Transverse colon (tissue), 4 donors: Measurements from ENCODE around the gene FDXACB1. TPM values are rescaled to one million over a fixed set of nuclear protein-coding genes. Genes with fewer than 3 reads are reported as not detected.
"Not testable (repeated sequence)": the region's sequence is repeated elsewhere in the genome, so short reads cannot be mapped to it uniquely, and the experiment has no call there.

Experiments
- DNase-seq: peaks from one replicate; pipeline ENCODE4 v3.0.0-alpha.2; 2019
- H3K27ac ChIP-seq, 4 donors: fragments of 200-600 bp; sonication (generic); 2 replicates each; pipeline ENCODE4 v1.5.1; 2016 to 2018; ENCODE audit warnings: inconsistent platforms in 4 of 4
- H3K27me3 ChIP-seq: fragments of 200-600 bp; sonication (generic); 2 replicates; pipeline ENCODE4 v1.5.1; 2017; ENCODE audit warnings: inconsistent platforms
- H3K36me3 ChIP-seq, 4 donors: fragments of 200-600 bp; sonication (generic); 2 replicates each; pipeline ENCODE4 v1.5.1; 2017 to 2019; ENCODE audit warnings: inconsistent platforms in 4 of 4
- H3K4me1 ChIP-seq, 4 donors: fragments of 200-600 bp; sonication (generic); 2 replicates each; pipeline ENCODE4 v1.5.1; 2017 to 2020; ENCODE audit warnings: inconsistent platforms in 4 of 4
- H3K4me3 ChIP-seq, 4 donors: fragments of 200-600 bp; sonication (generic); 1 replicate in 1 of 4; 2 replicates in 3 of 4; pipeline versions ENCODE4 v1.5.1 to v1.6.1; 2017 to 2019; ENCODE audit warnings: inconsistent platforms in 4 of 4
- H3K9me3 ChIP-seq, 2 donors: fragments of 200-600 bp; sonication (generic); 2 replicates each; pipeline ENCODE4 v1.5.1; 2017 to 2019; ENCODE audit warnings: inconsistent platforms in 2 of 2
- CTCF ChIP-seq, 5 experiments: fragments of 200-600 bp in 3 of 5; fragments of 450-650 bp in 2 of 5; sonication (generic) in 3 of 5; IDR thresholded peaks; 1 replicate in 2 of 5; 2 replicates in 3 of 5; pipeline ENCODE4 v1.5.1; 2016 to 2017; ENCODE audit warnings: antibody characterized with exemption in 5 of 5, inconsistent platforms in 3 of 5, mild to moderate bottlenecking in 2 of 5, moderate library complexity in 1 of 5
- EP300 ChIP-seq: sonication (generic); formaldehyde crosslinking; IDR thresholded peaks from one replicate; pipeline ENCODE4 v1.6.1; 2017; ENCODE audit warnings: antibody characterized with exemption, low read depth
- POLR2A ChIP-seq: fragments of 450-650 bp; IDR thresholded peaks from one replicate; pipeline ENCODE4 v1.6.1; 2016; ENCODE audit warnings: antibody characterized with exemption, mild to moderate bottlenecking, moderate library complexity
- POLR2AphosphoS5 ChIP-seq, 3 donors: sonication (generic); formaldehyde crosslinking; IDR thresholded peaks; one replicate each; pipeline ENCODE4 v1.6.1; 2016; ENCODE audit warnings: antibody characterized with exemption in 3 of 3
- WGBS, 2 donors: methylation state at CpG; one replicate each; pipeline ENCODE4 v1.1.5; 2018; ENCODE audit warnings: low coverage in 1 of 2; 5-methylcytosine and 5-hydroxymethylcytosine counted together
- in situ Hi-C, 4 donors: fragments of 200-750 bp; cut with MboI; loops; one replicate each; pipeline versions ENCODE4 v1.15.0 to v1.15.1; 2017; ENCODE audit warnings: low sequenced_read_pairs in 3 of 4, low pct_ligation_motif_present in 1 of 4, low pct_unique_long_range_greater_than_20kb in 1 of 4
- intact Hi-C: fragments of 100-400 bp; cut with DNase I; formaldehyde crosslinking; loops from one replicate; pipeline ENCODE4 v1.15.1; 2023; ENCODE audit warnings: low total_unique reads
- total RNA-seq, 4 donors: library from RNA; depleted of rRNA; stranded (reverse); fragments of >200 nt; gene quantifications; one replicate each; pipeline ENCODE4 v1.1.0, GENCODE V29; 2016

Gene FDXACB1
- total RNA-seq, 4 donors from 2014 or later, result 1.4 to 3.4 (median 1.5) TPM; not detected in 1

- Histone ChIP-seq H3K9me3 (no peaks in the 10 kb centered on the region), H3K4me3 (no peak overlapping the region), H3K27me3 (no peaks in the 10 kb centered on the region), H3K36me3 (no peaks in the 10 kb centered on the region), H3K27ac (peak overlapping the region in 3 of 4 donors; percentile 85 to 97 (median 86)), H3K4me1 (peaks cover 0 to 4% (median 0%) of the 10 kb centered on the region in 4 donors)
- 36 to 74% methylated on average over 2 to 5 of the region's 5 CpGs for WGBS, 2 donors
- TF ChIP-seq POLR2A (no peak), CTCF (IDR thresholded peaks at IDR 0.05) (no peak), EP300 (no peak), POLR2AphosphoS5 (IDR thresholded peaks at IDR 0.05) (no peak)
- no peak for DNase-seq
- in situ Hi-C loops, result no loop called here
- intact Hi-C loops, result no loop called here
These were observed 29.8 kb upstream of the FDXACB1 start for GRCh38 chr11:111908639-111909305.

- DNase-seq, result no peak
- Histone ChIP-seq H3K27me3 (no peaks in the 10 kb centered on the region), H3K36me3 (no peaks in the 10 kb centered on the region), H3K9me3 (no peaks in the 10 kb centered on the region), H3K27ac (no peak overlapping the region), H3K4me1 (no peaks in the 10 kb centered on the region), H3K4me3 (no peak overlapping the region)
- in situ Hi-C loops, result no loop called here
- 80 to 89% methylated on average over 1 of the region's 1 CpG for WGBS, 2 donors
- TF ChIP-seq CTCF (IDR thresholded peaks at IDR 0.05) (no peak), EP300 (no peak), POLR2A (no peak)
- intact Hi-C loops, result no loop called here
These were observed 27.7 kb upstream of the FDXACB1 start for GRCh38 chr11:111906680-111907079.

- DNase-seq, result no peak
- Histone ChIP-seq H3K27ac (no peak overlapping the region), H3K4me3 (no peak overlapping the region), H3K4me1 (no peaks in the 10 kb centered on the region), H3K36me3 (no peaks in the 10 kb centered on the region), H3K27me3 (no peaks in the 10 kb centered on the region), H3K9me3 (no peaks in the 10 kb centered on the region)
- no peak for TF ChIP-seq EP300
- TF ChIP-seq POLR2A, result no peak
- no peak for TF ChIP-seq POLR2AphosphoS5 (IDR thresholded peaks at IDR 0.05)
- TF ChIP-seq CTCF (IDR thresholded peaks at IDR 0.05), result no peak
- 43 to 46% methylated on average over 2 of the region's 2 CpGs for WGBS, 2 donors
- in situ Hi-C loops (no loop called here), intact Hi-C loops (no loop called here)
These were observed 26.4 kb upstream of the FDXACB1 start for GRCh38 chr11:111905411-111905810.

- in situ Hi-C loops, result no loop called here
- Histone ChIP-seq H3K4me1 (no peaks in the 10 kb centered on the region), H3K4me3 (no peak overlapping the region), H3K9me3 (no peaks in the 10 kb centered on the region), H3K36me3 (no peaks in the 10 kb centered on the region), H3K27me3 (no peaks in the 10 kb centered on the region), H3K27ac (no peak overlapping the region)
- WGBS, 2 donors, result 69 to 82% methylated on average over 2 of the region's 2 CpGs
- DNase-seq, result no peak
- TF ChIP-seq EP300, result no peak
- no peak for TF ChIP-seq POLR2A
- intact Hi-C loops, result no loop called here
These were observed 7.9 kb upstream of the FDXACB1 start for GRCh38 chr11:111886844-111887243.

- TF ChIP-seq CTCF (IDR thresholded peaks at IDR 0.05) (no peak), POLR2AphosphoS5 (IDR thresholded peaks at IDR 0.05) (no peak), EP300 (no peak), POLR2A (no peak)
- Histone ChIP-seq H3K27me3 (no peaks in the 10 kb centered on the region), H3K27ac (no peak overlapping the region), H3K4me3 (no peak overlapping the region), H3K4me1 (no peaks in the 10 kb centered on the region), H3K36me3 (no peaks in the 10 kb centered on the region), H3K9me3 (no peaks in the 10 kb centered on the region)
- 70 to 81% methylated on average over 4 of the region's 4 CpGs for WGBS, 2 donors
- DNase-seq, result no peak
- intact Hi-C loops (no loop called here), in situ Hi-C loops (no loop called here)
These were observed 7.1 kb upstream of the FDXACB1 start for GRCh38 chr11:111886032-111886431.

- in situ Hi-C loops, intact Hi-C loops, DNase-seq, H3K9me3 ChIP-seq, H3K4me1 ChIP-seq, H3K36me3 ChIP-seq, H3K27ac ChIP-seq, H3K27me3 ChIP-seq, H3K4me3 ChIP-seq: not testable (repeated sequence)
- 92% methylated on average over 4 of the region's 4 CpGs; no CpG with 5 or more reads in 1 of the 2 donors for WGBS, 2 donors
These were observed 6.1 kb upstream of the FDXACB1 start for GRCh38 chr11:111885053-111885452.
